ENCODE results near the gene GNAI1.
A peak's percentile ranks its signal among the peaks of the same experiment; 100 is the strongest.
"Not testable (repeated sequence)": the region's sequence is repeated elsewhere in the genome, so short reads cannot be mapped to it uniquely, and the experiment has no call there.

Gene GNAI1

DNA sequence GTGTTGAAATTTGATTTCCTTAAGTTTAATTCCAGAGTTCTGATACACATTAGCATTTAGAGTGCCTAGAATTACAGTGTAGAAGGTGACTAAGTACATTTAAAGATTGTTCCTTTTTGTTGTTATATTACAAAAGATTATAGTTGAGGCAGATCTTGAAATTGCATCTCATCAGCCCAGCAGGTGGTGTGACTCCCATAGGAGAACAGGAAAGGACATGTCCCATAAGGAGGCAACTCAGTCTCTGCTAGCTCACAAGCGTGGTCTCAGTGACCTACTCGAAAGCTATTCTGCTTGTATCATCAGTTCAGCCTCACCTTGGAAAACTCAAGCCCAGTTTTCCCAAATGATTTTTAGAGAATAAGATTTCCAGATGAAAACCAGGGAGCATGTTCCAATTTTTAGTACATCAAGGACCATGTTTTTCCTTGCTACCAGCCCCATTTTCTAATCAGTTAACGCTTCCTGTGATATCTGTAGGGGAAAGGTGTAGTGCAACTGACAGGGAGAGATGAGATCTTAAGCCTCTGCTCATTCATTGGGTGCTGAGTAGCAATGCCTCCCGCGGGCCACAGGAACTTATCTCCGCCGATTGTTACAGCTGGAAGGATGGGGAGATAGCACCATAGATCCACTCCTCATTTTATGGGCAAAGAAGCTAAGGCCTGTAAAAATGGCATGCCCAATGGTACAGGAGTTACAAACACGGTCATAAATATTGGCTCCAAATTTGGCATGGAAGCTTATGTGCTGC is 1.1 kb upstream of the GNAI1 start:
- DNase-seq = no peak

DNA sequence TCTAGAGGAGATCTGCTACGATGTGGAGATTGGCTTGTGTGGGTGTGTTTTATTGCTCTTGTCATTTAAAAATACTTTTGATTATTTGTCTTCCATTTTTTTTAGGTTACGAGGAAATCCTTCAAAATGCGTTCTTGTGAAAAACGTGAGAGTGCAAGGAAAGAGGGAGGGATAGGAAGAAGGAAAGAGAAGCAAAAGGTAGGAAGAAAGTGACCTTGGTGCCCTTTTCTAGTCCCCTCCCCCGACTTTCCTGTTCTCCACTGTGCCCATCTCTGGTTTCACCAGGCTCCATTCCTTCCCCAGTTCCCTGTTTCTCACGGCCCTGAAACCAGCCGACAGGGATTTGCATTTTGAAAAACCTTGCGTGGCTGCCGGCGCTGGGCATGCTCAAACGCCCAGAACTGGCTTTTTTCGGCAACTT is 506 bp upstream of the GNAI1 start:
- no peak for DNase-seq

DNA sequence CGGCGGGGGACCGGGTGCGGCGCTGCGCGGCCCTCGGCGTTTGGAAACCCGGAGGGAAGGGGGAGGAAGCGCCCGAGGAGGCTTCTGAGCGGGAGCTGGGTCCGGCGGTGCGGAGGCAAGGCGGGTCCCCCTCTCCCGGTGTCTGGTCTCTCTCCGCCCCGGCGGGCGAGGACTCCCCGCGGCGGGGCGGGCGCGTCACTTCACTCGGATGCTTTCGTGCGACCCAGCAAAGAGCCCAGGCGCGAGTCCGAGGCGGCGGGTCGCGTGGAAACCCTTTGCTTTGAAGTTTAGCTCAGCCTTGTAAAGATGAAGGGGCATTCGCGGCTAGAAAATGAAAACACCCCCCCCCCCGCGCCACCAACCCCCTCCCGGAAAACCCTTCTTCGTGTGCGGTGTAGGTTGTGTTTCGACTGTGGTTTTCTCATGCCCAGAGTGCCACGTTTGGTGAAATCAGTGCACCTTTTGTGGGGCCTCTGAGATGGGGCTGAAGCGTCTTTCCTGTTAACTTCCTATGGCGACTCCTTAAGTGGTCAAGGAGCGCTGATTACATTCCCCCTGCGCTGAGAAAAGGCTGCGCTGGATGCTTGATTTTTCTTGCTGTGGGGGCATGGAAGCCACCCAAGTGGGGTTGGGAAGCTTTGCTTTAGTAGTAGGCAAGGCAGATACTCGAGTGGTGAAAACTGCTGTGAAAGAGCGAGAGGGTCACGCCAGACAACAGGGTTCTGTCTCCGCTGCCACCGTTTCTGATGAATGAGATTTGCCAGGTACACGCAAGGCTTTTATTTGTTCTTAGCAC is 876 bp downstream of the GNAI1 start:
- DNase-seq = peak; percentile 59 to 63

DNA sequence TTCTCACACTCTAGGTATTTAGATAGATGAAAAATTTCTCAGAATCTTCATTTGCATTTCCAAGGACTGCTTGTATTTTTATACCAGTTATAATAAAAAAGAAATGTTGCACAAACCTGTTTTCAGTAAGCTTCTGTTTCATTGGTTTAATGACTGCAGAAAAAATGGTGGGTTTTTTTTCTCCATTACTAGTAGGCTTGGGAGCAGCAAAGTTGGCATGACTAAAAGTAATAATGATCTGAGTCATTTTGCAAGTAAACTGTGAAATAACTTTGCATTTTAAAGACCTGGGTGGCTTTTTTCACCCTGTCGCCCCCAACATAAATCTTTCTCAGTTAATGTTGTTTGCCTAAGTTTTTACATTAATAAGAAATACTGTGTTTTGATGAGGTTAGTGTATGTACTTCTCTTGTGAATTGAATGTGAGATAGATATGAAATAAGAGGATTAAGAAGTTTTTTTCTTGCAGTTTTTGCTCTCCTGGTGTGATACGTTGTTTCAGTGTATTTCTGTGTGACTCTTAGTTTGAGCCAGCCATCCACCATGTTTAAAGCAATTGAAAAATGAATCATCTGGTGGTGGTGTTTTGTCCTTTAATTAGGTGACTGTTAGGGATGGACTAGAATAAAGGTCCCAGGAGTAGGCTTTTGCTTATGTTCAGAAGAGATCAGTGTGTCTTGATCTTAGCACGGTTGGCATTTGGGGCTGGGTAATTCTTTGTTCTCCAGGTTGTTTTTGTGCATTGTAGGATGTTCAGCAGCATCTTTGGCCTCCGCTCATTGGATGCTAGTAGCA is 1.8 kb downstream of the GNAI1 start:
- no peak for DNase-seq

DNA sequence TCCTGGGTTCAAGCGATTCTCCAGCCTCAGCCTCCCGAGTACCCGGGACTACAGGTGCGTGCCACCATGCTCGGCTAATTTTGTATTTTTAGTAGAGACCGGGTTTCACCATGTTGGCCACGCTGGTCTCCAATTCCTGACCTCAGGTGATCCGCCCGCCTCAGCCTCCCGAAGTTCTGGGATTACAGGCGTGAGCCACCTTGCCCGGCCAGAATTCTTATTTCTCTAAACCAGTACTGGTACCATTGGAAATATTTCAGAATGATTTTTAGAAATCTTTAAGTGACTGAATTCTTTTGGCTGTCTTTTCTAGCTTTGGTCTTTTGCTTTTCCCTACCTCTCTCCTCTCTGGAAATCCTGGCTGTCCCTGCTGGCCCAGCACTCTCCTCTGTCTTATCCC is 2.8 kb downstream of the GNAI1 start:
- DNase-seq = no peak

DNA sequence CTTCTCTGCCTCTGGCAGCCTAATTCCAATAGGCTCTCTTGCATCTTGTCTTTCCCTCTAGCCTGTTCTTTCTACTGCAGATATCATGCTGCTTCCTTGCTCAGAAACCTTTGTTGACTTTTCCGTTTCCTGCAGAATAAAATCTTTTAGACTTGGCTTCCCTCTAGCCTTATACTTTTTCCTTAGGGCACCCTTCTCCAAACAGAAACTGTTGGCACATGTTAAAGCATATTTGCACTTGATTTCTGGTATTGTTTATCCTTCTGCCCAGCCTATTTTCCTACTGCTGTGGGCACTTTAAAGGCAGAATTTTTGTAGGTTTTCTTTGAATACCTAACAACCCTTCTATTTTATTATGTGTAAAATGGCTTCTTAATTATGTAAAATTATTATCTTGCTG is 4.6 kb downstream of the GNAI1 start:
- DNase-seq = no peak

DNA sequence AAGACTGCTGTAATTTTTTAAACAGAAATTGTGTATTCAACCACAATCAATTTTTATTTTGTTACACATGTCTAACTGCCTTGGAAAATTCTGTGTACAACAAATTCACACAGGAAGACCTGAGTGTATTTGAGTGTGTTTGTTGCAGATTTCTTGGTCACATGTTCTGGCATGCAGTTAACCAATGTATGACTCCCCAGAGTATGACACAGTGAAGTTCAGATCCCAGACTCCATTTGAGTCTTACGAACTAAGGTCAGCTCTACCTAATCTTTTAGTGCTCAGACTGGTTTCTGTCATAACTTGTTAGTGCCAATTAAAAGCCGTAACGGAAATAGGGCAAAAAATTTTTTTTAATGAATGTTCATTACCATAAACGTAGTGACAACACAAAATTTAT is 5.8 kb downstream of the GNAI1 start:
- DNase-seq = no peak

DNA sequence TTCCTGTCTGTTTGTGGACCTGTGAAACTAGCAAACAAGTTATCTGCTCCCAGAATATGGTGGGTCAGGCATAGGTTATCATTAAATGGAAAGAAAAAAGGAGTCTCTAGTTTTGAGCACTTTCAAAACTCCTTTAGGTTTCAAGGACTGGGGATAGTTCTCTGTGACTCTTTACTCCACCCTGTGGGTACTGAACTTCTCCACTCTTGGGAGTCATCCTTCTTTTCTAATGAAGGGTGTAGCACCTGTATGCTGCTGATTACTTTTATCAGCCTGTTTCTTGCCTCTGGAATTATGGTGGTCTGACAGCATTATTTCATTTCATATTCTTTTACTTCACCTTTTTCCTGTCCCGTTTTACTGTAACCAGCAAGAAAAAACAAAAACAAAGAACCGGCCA is 6.7 kb downstream of the GNAI1 start:
- DNase-seq = no peak

DNA sequence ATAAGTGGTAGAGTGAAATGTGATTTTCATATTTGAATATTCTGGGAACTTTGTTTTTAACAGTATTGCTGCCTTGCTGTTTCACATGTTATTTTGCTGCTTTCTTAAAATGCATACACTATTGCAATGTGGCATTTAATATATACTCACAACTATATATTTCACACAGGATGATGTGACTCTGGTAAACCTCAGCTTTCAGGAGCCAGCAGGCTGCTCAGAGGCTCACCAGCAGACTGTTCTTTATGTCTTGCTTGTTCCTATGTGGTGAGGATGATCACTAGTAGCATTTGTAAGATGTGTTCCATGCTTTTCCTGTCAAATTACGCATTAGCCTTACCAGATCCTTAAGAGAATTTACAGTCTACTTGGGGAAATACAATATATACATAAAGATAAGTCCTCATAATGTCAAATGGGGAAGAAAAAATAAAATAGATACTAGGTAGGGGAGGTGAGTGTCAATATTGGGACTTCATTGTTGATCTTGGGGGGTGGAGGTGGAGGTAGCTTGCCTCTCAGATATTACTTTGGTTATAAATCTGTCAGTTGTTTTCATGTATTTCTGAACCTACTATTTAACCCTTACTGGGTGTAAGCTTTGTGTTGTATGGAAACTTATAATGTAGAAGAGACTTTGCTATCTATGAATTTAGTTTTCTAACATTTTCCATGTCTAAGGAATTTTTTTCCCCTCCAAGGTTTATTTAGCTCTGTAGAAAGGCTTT is 8.4 kb downstream of the GNAI1 start:
- DNase-seq = no peak

DNA sequence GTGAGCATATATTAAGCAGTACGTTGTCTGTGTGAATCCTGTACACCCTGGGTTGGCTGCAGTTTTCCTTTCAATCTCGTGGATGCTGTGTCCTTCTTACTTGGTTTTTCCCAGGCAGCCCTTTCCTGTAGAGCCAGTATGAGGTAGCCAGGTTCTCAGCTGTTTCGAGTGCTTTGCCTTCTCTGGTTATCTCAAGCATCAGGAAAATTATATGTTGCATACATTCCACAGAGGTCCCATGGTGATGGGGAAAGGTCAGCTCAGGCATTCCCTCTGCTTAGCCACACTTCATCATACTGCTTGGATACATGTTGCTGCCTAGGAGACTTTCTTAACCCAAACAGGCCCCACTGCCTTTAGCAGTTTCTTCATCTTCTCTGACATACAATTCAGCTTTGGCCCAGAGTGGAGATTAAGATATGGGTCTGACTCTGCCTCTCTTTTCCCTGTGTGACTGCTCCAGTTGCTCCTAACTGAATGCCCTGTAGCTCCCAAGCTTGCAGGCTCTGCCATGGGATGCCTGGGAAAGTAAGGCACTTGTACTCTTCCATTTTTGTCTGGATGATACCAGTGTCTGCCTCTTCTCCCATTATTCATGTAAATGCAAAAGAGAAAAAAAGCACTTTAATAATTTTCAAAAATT is 11.3 kb downstream of the GNAI1 start:
- no peak for DNase-seq

DNA sequence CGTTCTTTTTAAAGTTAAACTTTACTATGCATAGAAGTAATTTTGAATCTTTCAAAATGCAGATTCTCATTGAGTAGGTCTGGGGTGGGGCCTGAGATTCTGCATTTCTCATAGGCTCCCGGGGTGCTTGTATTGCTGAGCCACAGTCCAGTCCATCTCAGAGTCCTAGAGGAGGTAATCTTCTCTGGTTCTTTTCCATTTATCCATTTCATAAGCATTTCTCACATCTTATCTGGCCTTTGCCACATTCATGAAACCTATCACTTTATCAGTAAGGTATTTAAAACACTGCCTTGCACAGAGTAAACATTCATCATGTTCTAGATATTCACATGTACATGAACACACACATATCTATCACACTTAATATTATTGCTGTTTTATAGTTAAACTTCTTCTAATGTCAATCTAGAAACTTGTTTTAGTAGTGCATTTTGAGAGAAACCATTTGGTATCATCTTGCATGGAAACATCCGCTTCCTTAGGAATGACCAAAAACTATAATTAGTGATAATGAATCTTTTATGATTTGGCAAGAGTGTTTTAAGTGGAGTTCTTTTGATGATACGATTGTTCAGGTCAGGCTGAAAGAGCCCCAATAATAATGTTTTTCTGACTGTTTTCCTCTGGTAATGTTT is 12.0 kb downstream of the GNAI1 start:
- DNase-seq = no peak

DNA sequence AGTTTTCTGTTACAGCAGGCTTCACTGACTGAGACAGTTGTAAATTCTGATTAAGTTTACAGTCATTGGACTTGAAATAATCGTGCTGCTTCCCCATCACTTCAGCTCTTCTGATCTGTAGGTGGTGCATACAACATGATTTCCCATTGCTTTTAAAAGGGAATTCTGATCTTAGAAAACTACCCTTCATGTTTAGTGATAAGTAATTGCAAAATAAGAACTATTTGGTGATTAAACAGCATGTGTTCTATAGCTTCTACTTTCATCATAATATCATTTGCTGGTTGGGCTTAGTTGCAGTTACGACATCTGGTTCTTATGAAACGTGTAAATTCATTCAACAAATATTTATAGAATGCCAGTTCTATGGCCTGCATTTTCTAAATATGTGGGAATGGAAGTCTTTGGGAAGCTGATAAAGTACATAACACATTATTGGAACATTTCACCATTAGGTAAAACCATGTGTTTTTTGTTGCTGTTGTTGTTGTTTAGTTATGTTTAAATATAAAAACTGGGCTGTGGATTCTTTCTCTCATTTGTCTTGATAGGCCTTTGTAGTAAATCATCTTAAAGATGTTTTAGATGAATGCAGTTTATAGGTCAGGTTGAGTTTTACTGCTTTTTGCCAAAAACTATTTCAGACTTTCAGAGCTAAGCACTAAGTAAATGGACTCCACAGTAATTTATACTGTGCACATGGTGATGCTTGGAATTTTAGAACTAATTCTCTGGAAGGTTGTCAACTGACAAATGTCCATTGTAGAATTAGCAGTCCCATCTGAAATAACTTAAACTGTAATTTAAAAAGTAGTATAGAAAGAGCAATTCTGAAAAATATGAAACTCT is 13.1 kb downstream of the GNAI1 start:
- no peak for DNase-seq

DNA sequence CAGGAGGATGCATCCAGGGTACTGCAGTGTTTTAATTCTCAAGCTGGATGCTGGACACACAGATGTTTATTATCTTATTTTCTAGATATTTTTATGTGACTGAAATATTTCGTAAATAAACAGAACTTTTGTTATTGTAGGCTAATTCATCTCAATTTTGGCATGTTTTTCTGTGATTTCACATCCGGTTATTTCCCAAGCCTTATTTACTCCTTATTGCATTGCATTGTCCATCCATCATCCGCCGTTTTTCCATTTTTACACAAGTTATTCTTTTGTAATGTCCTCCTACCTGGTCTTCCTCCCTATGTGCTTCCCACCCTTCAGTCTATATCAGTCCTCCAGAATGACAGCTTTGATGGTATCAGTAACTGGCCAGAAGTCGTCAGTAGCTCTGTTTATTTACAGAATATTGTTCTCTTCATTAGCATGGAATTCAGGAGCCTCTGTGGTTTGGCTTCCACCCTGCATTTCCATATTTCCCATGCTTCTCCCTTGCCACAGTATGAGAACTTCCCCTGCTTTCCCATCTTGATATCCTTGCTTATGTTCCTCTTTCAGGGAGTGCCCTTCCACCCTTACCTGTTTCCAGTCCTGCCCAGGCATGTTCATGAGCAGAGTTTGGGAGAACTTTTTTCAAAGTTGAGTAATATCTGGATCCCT is 16.1 kb downstream of the GNAI1 start:
- DNase-seq = no peak

DNA sequence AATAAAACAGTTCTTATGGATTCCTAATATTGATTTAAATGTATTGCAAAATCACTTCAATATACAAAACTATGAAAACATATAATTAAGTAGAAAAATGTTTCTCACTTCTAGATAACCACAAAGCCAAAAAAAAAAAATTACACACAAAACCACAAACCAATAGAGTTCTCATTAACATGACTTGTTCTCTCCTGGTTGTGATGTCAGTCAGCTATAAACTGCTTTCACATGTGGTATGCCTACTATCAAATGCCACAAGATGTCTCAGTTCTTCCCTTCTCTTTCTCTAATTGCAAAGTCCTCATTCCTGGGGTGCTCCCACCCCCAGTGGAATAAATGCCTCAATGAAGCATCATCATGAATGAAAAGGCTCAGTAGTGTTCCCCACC is 16.6 kb downstream of the GNAI1 start:
- DNase-seq = peak; percentile 41 to 42

DNA sequence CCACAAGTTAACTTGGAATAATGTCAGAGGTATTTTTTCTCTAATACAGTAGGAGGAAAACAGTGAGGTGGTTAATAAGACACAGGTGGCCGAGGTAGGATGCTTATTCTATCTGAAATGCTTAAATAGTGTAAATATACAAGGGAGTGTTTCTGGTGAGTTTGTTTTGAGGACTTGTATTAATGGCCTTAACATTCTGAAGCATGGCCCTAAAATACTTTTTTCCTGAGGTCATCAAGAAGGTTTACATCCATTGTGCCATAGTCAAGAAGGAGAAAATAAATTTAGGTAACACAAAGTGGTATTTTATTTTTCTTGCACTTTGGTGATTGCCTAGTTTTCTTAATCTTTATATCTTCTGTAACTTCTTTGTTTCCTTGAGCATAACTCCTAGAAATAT is 18.8 kb downstream of the GNAI1 start:
- no peak for DNase-seq

DNA sequence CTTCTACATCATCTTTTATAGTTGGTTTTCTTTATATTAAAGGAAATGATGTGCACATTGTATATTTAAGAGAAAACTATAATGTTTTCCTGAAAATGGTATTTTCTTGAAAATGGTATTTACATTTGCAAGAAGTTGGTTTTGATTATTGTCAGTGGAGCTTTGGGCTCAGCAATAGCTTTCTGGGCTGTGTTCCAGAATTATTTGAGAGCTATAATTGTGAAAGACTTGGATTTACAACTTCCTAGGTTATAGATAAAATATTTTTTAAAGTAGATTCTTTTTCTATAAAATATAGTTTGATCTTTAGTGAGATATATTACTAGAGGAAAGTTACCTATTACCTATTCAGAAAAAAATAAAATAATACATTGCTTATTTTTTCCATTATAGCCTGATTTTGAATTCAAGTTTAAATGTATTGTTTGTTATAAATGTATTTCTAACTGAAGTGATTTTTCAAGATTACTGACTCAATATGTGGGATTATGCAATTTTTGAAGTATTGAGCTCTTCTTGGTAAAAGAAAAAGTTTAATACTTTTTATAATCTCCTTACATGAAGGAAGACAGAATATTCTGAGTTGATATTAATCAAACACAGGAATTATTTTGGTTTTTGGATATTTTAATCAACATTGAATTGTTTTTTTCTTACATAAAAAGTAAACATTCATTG is 20.2 kb downstream of the GNAI1 start:
- DNase-seq = no peak

DNA sequence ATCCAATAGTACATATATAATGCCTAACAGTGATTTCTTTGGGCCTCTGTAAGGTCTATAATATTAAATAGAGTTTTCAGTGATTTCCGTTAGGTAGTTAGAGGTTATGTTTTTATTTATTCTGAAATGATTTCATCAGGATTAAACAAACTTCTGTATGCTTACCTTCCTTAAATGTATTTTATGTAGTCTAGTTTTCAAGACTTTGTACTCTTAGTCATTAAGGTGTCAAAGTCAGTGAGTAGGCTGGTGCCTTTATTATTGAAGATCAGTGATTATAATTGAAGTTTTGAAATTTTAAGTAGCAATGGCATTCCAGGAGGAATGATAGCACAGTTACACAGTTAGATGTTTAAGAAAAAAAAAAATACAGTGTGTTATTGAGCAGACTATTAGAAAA is 20.7 kb downstream of the GNAI1 start:
- DNase-seq = no peak

DNA sequence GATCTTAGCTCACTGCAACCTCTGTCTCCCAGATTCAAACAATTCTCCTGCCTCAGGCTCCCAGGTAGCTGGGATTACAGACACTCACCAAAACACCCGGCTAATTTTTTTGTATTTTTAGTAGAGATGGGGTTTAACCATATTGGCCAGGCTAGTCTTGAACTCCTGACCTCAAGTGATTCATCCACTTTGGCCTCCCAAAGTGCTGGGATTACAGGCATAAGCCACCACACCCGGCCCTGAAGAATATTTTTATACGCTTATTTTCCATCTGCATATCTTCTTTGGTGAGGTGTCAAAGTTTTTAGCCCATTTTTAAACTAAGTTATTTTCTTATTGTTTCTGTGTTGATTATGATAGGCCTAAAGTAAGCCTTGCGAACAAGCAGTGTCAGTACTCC is 23.1 kb downstream of the GNAI1 start:
- DNase-seq = not testable (repeated sequence)

DNA sequence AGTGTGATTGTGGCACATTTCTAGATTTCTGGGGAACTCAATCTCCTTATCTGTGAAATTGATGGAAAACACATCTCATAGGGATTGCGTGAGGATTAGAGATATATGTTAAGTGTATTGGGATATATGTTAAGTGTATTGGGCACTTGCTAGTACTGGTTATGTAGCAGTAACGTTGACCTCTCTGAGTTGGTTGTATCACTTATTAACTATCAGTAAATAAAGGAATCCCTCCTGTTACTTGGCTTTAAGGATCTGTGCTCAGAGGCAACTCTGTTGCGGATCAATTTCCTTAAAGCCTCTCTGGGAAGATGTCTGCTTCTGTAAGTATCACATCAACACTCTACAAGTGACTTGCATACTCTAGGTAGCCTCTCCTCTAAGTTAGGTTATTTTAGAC is 25.2 kb downstream of the GNAI1 start:
- no peak for DNase-seq

DNA sequence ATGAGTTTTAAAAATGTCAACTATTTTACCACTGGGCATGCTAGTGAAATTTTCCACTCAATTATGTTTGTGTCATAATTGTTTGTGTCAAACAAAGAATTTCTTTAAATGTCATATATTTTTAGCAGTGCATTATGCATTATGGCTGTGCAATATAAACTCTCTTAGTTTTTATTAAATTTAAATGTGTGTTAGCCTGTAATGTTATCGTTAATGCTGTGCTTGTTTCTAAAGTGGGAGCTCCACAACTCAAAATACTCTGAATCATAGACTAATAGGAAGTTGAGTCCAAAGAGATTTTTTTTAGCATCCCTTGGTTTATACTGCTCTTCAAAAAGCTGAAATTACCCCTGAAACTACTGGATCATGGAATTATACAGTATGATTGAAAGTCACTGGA is 26.8 kb downstream of the GNAI1 start:
- DNase-seq = no peak
